CD4-positive, alpha-beta T cell treated with Interferon gamma for 1 hour (primary cell): ENCODE results near the gene MSI2.

Experiments
- DNase-seq: peaks from one replicate; pipeline ENCODE4 v3.0.0-alpha.2; 2020

MSI2 gene

DNA sequence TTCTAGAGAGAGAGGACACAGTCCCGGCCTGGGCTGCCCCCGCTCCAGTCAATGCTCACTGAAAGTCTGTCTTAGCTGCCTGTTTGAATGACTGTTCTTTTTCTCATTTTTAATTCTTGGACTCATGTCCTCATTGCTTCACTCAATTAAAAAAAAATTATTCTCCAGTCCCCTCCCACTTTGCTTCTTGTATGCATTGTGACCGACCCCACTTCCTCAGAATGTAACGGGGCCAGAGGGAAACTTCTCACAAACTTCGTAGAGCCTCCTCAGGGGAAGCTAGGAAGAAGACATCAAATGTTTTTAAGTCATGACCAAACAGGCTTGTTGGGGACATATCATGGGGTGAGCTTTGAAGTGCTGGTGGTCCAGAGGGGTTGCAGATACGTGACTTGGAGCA lies 375.5 kb downstream of the MSI2 start:
- no peak for DNase-seq

- DNase-seq: no peak
Measured at GRCh38 chr17:57632294-57632693, 376.0 kb downstream of the MSI2 start.

GRCh38 chr17:57633236-57633635 lies 376.9 kb downstream of the MSI2 start:
- DNase-seq: no peak

GRCh38 chr17:57634713-57635465 lies 378.6 kb downstream of the MSI2 start:
- DNase-seq: no peak

DNA sequence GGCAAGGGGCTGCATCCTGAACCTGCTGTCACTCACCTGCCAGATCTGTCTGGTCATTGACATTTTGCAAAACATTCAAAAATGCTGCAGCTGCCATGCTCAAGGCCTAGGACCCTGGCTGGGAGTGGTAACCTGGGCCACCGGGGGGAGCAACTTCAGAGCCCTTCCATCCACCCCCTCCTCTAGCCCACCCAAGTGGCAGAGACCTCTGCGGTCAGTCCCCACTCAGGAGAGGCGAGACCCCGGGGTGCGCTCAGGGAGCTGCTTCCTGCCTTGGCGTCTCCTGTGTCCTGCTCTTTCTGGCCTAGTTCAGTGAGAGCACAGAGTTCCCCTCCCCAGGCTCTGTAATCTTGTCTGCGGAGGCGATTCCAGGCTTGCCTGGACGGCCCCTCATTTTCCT lies 380.0 kb downstream of the MSI2 start:
- no peak for DNase-seq

DNA sequence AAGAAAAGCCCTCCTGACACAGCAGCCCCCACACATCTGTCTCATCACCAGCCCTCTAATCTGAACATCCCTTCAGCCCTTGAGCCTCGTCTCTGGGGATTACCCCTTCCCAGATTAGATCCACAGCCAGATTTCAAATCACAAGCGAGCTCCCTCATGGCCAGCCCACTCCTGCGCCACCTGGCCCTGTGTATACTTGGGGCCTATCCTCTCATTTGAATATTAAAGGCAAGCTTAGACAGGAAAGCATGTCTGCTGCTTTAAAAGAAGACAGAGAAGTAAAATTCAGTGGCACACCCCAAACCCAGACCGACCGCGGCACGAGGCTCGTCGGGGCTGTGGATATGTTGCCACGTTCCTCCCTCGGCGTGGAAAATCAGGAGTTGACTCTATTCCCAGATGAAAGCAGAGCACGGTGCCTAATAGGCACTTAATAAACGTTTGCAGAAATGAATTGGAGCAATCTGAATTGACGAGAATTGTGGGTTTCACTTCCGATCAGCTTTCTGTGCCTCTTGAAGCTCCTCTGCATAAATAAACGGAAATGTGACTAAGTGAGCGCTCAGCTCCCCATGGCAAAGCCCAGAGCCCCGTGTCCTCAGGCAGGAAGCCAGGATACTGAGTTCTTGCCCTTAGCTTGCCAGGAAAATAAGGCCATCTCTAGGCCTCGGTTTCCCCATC lies 380.8 kb downstream of the MSI2 start:
- DNase-seq: no peak

DNA sequence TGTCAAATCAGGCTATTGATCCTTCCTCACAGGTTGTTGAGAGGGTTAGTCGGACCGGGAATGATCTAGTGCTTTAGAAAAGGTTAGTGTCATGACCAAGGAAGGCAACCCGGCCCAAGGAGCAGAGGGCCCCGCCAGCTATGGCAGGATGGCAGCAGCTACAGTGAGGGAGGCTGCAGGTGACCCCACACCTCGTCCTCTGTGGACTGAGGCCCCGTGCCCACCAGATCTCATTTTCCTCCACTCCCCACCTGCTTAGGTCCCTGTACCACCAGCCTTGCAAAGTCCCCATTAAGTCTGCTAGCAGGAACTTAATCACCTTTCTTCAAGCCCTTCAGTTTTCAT lies 381.3 kb downstream of the MSI2 start:
- no peak for DNase-seq

GRCh38 chr17:57638284-57638683 lies 382.0 kb downstream of the MSI2 start:
- DNase-seq: no peak

DNA sequence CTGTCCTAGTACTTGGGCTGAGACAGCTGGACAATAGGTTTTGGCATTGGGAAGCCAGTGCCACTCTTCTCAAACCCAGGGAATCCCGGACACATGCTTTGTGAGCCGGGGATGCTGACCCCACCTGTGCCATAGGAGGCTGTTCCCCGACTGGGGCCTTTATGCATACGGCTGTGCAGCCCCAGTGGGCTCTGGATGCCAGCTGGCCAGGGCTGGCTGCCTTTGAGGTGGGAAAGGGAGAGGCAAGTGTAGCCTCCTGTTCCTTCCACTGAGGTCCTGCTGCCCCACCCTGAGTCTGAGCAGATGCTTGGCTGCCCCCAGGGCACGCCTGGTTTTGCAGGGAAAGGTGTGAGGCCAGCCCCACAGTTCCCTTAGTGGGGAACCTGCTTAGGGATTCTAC lies 383.1 kb downstream of the MSI2 start:
- DNase-seq: no peak

GRCh38 chr17:57640079-57640478 lies 383.8 kb downstream of the MSI2 start:
- no peak for DNase-seq

DNA sequence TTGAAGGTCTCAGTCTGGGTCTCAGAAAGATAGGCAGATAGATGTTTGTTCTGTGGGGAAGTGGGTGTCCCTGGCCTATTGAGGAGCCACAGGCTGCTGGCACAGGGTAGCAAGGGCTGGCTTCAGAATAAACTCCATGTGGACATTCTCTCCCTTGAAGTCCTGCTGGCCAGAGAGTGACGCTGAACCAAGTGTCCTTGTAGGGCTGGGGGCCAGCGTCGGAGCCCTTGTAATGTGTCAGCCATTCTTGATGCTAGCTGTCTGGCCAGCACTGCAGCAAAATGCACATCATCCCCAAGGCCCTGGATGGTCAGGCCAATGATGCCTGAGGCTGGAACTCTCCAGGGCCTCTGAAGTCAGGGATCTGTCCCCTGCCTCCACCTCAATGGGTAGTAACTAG lies 385.4 kb downstream of the MSI2 start:
- no peak for DNase-seq

GRCh38 chr17:57643062-57643461 lies 386.7 kb downstream of the MSI2 start:
- DNase-seq: no peak

DNA sequence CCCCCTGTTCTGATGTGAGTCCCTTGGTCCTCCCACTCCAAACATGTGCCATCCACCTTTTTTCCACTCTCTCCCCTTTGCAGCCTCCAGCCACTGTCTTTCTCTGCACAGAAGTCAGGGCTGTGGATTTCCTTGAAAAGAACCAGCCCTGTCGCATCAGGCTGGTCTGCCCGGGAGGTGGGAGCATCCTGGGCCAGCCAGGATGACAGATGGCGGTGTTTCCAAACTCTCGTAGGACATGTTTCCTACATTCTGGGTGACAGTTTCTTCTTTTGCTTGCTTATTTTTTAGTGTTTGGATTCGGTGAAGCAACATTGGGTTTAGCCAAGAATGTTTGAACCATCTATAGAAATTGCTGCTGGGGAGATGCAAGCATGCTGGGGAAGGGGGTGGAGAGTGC lies 388.0 kb downstream of the MSI2 start:
- no peak for DNase-seq

DNA sequence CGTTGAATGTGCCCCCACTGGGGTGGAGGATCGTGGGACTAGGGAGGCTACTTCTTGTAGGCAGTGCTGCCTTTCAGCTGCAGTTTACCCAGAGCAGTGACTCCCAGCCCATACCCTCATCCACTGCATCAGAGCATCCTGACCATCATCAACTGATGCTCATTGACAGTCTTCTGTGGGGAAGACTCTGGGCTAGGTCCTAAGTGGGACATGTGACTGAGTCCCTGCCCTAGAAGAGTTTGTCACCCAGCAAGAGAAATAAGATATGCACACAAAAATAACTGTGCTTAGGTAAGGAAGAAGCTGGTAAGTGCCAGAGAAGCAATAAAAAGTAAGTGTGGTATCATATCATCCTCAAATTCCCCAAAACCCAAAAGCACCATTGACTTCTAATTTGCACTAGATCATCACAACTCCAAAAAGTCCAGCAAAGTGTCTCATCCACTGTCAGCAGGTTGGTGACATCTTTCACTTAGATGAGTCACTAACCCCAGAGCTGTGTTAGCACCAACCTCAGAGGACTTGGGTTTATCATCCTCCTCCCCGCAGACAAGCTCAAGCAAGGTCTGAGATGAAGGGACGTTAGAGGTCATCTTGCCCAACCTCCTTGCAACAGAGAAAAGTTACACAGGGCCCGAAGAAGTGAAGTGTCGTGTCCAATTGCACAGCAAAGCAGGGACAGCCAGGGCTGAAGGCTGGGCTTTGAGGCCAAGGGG lies 389.8 kb downstream of the MSI2 start:
- no peak for DNase-seq

DNA sequence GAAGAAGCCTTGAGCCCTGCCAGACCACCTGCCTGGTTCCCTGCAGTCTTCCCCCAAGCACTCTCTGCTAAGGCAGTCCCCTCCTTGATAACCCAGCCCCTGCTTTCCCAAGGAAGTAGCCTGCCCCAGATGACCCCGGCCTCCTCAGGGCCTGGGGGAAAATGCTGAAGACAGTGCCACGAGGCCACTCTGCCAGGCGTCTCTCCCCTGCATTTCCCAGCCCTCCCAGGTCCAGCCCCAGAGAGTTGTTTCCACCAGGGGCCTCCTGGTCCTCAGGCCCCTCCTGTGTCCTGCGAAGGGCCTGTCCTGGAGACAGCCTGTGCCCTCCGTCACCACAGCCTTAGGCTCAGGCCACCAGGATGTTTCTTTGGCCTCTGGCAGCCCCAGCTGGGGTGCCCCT lies 392.4 kb downstream of the MSI2 start:
- DNase-seq: no peak

- no peak for DNase-seq
Measured at GRCh38 chr17:57649191-57649590, 392.9 kb downstream of the MSI2 start.

- no peak for DNase-seq
Measured at GRCh38 chr17:57649731-57650484, 393.6 kb downstream of the MSI2 start.

DNA sequence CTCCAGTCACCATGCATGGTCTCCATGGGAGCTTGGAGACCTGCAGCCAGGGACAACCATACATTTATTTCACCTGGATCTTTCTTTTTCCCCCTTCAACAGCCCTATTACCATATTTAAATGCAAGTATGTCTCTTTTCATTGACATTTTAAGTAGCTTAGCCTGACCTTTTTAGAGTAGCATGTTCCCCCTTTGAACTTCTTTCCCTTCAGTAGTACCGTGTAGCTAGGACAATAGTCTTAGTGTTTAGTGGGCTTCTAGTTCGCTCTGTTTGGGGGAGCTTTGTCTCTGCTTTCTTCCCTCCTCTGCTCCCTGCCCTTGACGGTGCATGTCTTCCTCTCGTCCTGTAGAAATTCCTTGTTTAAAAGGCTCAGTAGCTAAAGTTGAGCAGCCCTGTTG lies 394.2 kb downstream of the MSI2 start:
- no peak for DNase-seq

DNA sequence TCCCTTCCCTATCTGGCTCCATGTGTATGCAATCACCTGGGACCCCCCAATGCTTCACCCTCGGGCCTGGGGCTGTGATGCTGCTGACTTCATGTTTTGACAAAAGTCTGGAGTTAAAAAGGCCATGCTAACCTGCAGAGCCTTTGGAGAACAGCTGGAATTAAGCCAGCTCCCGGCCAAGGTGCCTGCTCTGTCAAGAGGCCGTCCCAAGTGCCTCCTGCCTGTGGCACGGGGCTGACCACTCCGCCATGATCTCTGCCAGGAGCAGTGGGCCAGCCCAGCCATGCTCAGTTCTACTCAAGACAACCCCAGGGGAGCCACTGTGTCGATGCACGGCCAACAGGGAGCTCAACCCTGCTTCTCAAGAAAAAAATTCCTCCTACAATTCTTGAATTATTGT lies 395.1 kb downstream of the MSI2 start:
- no peak for DNase-seq

- DNase-seq: no peak
Measured at GRCh38 chr17:57651996-57652395, 395.7 kb downstream of the MSI2 start.

DNA sequence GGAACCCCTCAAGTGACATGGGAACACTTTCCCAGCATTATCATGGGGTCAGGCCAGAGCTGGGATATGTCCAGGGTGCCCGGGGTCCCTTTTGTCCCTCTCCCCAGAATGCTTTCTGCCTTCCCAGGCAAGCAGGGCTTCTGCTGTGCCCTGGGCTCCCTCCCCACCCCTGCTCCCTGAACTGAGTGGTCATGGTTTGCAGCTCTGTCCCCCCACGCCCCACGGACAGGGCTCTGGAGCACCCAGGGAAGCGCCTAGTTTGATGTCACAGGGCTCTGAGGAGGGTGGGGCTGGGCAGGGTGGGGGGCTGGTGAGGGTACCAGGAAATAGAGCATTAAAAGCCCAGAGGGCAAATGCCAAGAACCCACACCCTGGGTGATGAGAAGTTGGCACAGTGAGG lies 396.5 kb downstream of the MSI2 start:
- no peak for DNase-seq

- DNase-seq: no peak
Measured at GRCh38 chr17:57653279-57653678, 397.0 kb downstream of the MSI2 start.

DNA sequence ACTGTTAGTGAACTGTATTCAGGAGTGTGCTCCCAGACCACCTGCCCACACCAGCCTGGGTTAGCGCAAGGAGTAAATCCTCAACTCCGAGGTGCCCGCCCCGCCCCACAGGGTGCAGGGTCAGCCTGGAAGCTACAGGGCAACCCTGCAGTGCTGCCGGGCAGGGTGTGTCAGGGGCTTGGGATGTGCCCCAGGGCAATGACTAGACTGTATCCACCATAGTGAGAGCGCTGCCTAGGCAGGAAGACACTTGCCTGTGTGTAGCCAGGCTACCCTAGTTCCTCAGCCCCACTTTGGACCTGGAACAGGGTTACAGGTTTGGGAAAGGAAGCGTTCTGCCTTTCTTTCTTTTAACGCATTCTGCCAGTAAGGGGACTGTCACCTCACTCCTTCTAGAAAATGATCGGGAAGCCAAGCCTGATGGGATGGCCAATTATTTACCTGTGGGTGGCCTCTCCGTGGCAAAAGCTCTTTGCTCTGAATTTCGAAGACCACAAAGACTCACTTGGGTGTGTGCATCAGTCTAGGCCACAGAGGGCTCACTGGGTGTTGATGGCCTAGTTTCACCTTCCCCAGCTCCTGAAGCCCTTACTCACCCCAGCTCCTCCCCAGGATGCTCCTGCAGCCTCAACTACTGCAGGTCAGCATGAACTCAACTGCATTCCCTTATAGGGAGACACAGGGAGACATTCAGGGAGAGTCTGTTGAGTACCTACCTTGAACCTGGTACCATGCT lies 397.9 kb downstream of the MSI2 start:
- DNase-seq: no peak
